WERI-Rb-1 (cell line): ENCODE data around the gene PDE3B.
"Not testable (repeated sequence)": the region's sequence is repeated elsewhere in the genome, so short reads cannot be mapped to it uniquely, and the experiment has no call there.

ENCODE experiments used
- DNase-seq: peaks from one replicate; pipeline ENCODE4 v3.0.0-alpha.2; 2020
- H3K27ac ChIP-seq: fragments of 250-450 bp; sonication (Bioruptor Pico); 2 replicates; pipeline ENCODE4 v1.5.1; 2020; ENCODE audit warnings: mild to moderate bottlenecking, moderate library complexity
- H3K27me3 ChIP-seq: fragments of 250-450 bp; sonication (Bioruptor Pico); 2 replicates; pipeline ENCODE4 v1.5.1; 2021; ENCODE audit warnings: mild to moderate bottlenecking, low read depth, moderate library complexity; ENCODE audit not compliant: insufficient read depth, severe bottlenecking
- H3K36me3 ChIP-seq: fragments of 250-450 bp; sonication (Bioruptor Pico); 2 replicates; pipeline ENCODE4 v1.5.1; 2020; ENCODE audit warnings: mild to moderate bottlenecking, moderate library complexity
- H3K4me3 ChIP-seq: 2 replicates; pipeline ENCODE4 v1.5.1; 2011; ENCODE audit warnings: low read depth, mild to moderate bottlenecking, control low read depth, low read length
- H3K9me3 ChIP-seq: fragments of 250-450 bp; sonication (Bioruptor Pico); 2 replicates; pipeline ENCODE4 v1.5.1; 2021; ENCODE audit warnings: mild to moderate bottlenecking, moderate library complexity; ENCODE audit not compliant: severe bottlenecking
- CTCF ChIP-seq: IDR thresholded peaks from 2 replicates; pipeline ENCODE4 v1.5.1; 2011; ENCODE audit warnings: low read depth, mild to moderate bottlenecking, control low read depth, inconsistent platforms, low read length

Gene PDE3B

GRCh38 chr11:14857621-14858020 lies 214.0 kb downstream of the PDE3B start:
- no peaks in the 10 kb centered on the region for H3K27me3 ChIP-seq
- no peaks in the 10 kb centered on the region for H3K9me3 ChIP-seq
- no peak overlapping the region for H3K27ac ChIP-seq
- no peaks in the 10 kb centered on the region for H3K36me3 ChIP-seq
- TF ChIP-seq CTCF = no peak
- no peak overlapping the region for H3K4me3 ChIP-seq
- no peak for DNase-seq

- DNase-seq = no peak
- TF ChIP-seq CTCF = no peak
- Histone ChIP-seq H3K4me3 (no peak overlapping the region), H3K36me3 (no peaks in the 10 kb centered on the region), H3K27ac (no peak overlapping the region), H3K27me3 (no peaks in the 10 kb centered on the region), H3K9me3 (no peaks in the 10 kb centered on the region)
Measured at GRCh38 chr11:14858404-14858803, 214.8 kb downstream of the PDE3B start.

- H3K9me3 ChIP-seq = no peaks in the 10 kb centered on the region
- H3K4me3 ChIP-seq = no peak overlapping the region
- no peaks in the 10 kb centered on the region for H3K27me3 ChIP-seq
- no peak for DNase-seq
- H3K36me3 ChIP-seq = no peaks in the 10 kb centered on the region
- TF ChIP-seq CTCF = no peak
- no peak overlapping the region for H3K27ac ChIP-seq
Measured at GRCh38 chr11:14860511-14860910, 216.9 kb downstream of the PDE3B start.

- TF ChIP-seq CTCF = no peak
- no peak for DNase-seq
- Histone ChIP-seq H3K36me3 (no peaks in the 10 kb centered on the region), H3K27ac (no peak overlapping the region), H3K9me3 (no peaks in the 10 kb centered on the region), H3K4me3 (no peak overlapping the region), H3K27me3 (no peaks in the 10 kb centered on the region)
Measured at GRCh38 chr11:14861680-14862079, 218.1 kb downstream of the PDE3B start.

- not testable (repeated sequence) for H3K27me3 ChIP-seq, H3K36me3 ChIP-seq, H3K9me3 ChIP-seq, DNase-seq, H3K4me3 ChIP-seq, H3K27ac ChIP-seq
Measured at GRCh38 chr11:14863775-14864174, 220.2 kb downstream of the PDE3B start.

- Histone ChIP-seq H3K27me3 (no peaks in the 10 kb centered on the region), H3K9me3 (no peaks in the 10 kb centered on the region), H3K4me3 (no peak overlapping the region), H3K36me3 (no peaks in the 10 kb centered on the region), H3K27ac (no peak overlapping the region)
- DNase-seq = no peak
- no peak for TF ChIP-seq CTCF
Measured at GRCh38 chr11:14872032-14872431, 228.4 kb downstream of the PDE3B start.

- Histone ChIP-seq H3K36me3 (no peaks in the 10 kb centered on the region), H3K9me3 (no peaks in the 10 kb centered on the region), H3K27me3 (no peaks in the 10 kb centered on the region), H3K4me3 (no peak overlapping the region), H3K27ac (no peak overlapping the region)
- no peak for TF ChIP-seq CTCF
- no peak for DNase-seq
Measured at GRCh38 chr11:14873632-14874031, 230.0 kb downstream of the PDE3B start.
